Kidney (tissue), 14 donors: Measurements from ENCODE around the gene MEIOB. TPM values are rescaled to one million over a fixed set of nuclear protein-coding genes. Genes with fewer than 3 reads are reported as not detected.

Experiments
- DNase-seq, 5 donors: peaks; one replicate each; pipeline ENCODE4 v3.0.0-alpha.2; 2013 to 2020
- FAIRE-seq: peaks from 2 replicates; lab custom pipeline; 2012; peaks lifted over from hg19 to GRCh38; lab: Jason Lieb, UNC
- H3K27ac ChIP-seq, 2 donors: one replicate each; pipeline ENCODE4 v1.7.0; 2013; ENCODE audit warnings: low read depth in 2 of 2, low read length in 2 of 2, inconsistent platforms in 1 of 2
- H3K27me3 ChIP-seq: one replicate; pipeline ENCODE4 v1.7.1; 2013; ENCODE audit warnings: low read length, inconsistent platforms; ENCODE audit not compliant: control insufficient read depth, insufficient read depth
- H3K36me3 ChIP-seq, 3 donors: one replicate each; pipeline versions ENCODE4 v1.7.0 to v1.7.1; 2013; ENCODE audit warnings: low read length in 3 of 3, control low read depth in 1 of 3, inconsistent platforms in 1 of 3; ENCODE audit not compliant: insufficient read depth in 3 of 3, control insufficient read depth in 2 of 3
- H3K4me1 ChIP-seq, 3 donors: one replicate each; pipeline versions ENCODE4 v1.7.0 to v1.7.1; 2013; ENCODE audit warnings: low read length in 3 of 3, inconsistent platforms in 1 of 3, low read depth in 1 of 3; ENCODE audit not compliant: control insufficient read depth in 2 of 3, insufficient read depth in 2 of 3
- H3K4me3 ChIP-seq, 3 donors: one replicate each; pipeline versions ENCODE4 v1.7.0 to v1.8.1; 2013; ENCODE audit warnings: low read length in 3 of 3, control low read depth in 1 of 3, inconsistent platforms in 1 of 3
- H3K9ac ChIP-seq, 3 donors: one replicate each; pipeline versions ENCODE4 v1.7.0 to v1.7.1; 2013; ENCODE audit warnings: low read length in 3 of 3, control low read depth in 1 of 3, inconsistent platforms in 1 of 3
- H3K9me3 ChIP-seq, 3 donors: one replicate each; pipeline versions ENCODE4 v1.7.0 to v1.7.1; 2013; ENCODE audit warnings: low read length in 3 of 3, control low read depth in 1 of 3, inconsistent platforms in 1 of 3; ENCODE audit not compliant: control insufficient read depth in 2 of 3, insufficient read depth in 1 of 3
- CTCF ChIP-seq: IDR thresholded peaks from 3 replicates; pipeline ENCODE4 v1.5.1; 2012; ENCODE audit warnings: mild to moderate bottlenecking, moderate library complexity, borderline replicate concordance; ENCODE audit not compliant: insufficient read depth; ENCODE audit errors: extremely low read depth
- intact Hi-C: fragments of 100-400 bp; cut with DNase I; formaldehyde crosslinking; loops from one replicate; pipeline ENCODE4 v1.11.1; 2022
- polyA plus RNA-seq: library from polyadenylated mRNA; stranded (reverse); fragments of 350-450 nt; fragmentation: Illumina TruSeq; extraction: RNeasy Lipid Tissue Mini Kit (QIAGEN cat#74804); gene quantifications from one replicate; pipeline ENCODE4 v1.2.3, GENCODE V29; 2014; ENCODE audit warnings: low read depth, low replicate concordance; ENCODE audit not compliant: insufficient read depth
- total RNA-seq: library from RNA; stranded (reverse); fragmentation: NEBNext Ultra II Directional; extraction: Animal tissue kit (Norgen Biotek cat#: 25700); gene quantifications from one replicate; pipeline ENCODE4 v1.2.1, GENCODE V29; 2021
- donor health status: control.
- donor health status: control.
- donor health status: control.
- donor health status: control.
- donor health status: control.
- donor health status: DM: yes; HTN: yes; CAD: no.
- donor health status: Normal renal cell carcinoma (clear cell type).

The MEIOB gene
- total and polyA plus RNA-seq, 2 donors from 2014 or later = 0.16 to 1.4 TPM

GRCh38 chr16:1831186-1832075, 40.5 kb downstream of the MEIOB start:
- FAIRE-seq (no peak), DNase-seq (peak in 1 of 5 donors; percentile 14)
- Histone ChIP-seq H3K9ac (no peak overlapping the region), H3K36me3 (peaks cover 0 to 2% (median 0%) of the 10 kb centered on the region in 3 donors), H3K9me3 (no peaks in the 10 kb centered on the region), H3K4me1 (peaks cover 0 to 14% (median 3%) of the 10 kb centered on the region in 3 donors), H3K27me3 (no peaks in the 10 kb centered on the region), H3K4me3 (peak overlapping the region in 2 of 3 donors; percentile 17 to 29), H3K27ac (peak overlapping the region; percentile 8 to 37)
- intact Hi-C loops = no loop called here
- no peak for TF ChIP-seq CTCF

- intact Hi-C loops = no loop called here
- FAIRE-seq = no peak
- H3K27me3 ChIP-seq = no peaks in the 10 kb centered on the region
- H3K36me3 ChIP-seq = peaks cover 0 to 2% (median 0%) of the 10 kb centered on the region in 3 donors
- no peaks in the 10 kb centered on the region for H3K9me3 ChIP-seq
- H3K27ac ChIP-seq = peak overlapping the region in 1 of 2 donors; percentile 65
- peak overlapping the region in 1 of 3 donors; percentile 100 for H3K4me3 ChIP-seq
- no peak for TF ChIP-seq CTCF
- DNase-seq = peak in 2 of 5 donors; percentile 19 to 24
- H3K9ac ChIP-seq = no peak overlapping the region
- H3K4me1 ChIP-seq = peaks cover 0 to 21% (median 3%) of the 10 kb centered on the region in 3 donors
These were observed 41.8 kb downstream of the MEIOB start for GRCh38 chr16:1830213-1830612.

GRCh38 chr16:1828645-1829410, 43.1 kb downstream of the MEIOB start:
- Histone ChIP-seq H3K9me3 (no peaks in the 10 kb centered on the region), H3K9ac (peak overlapping the region in 2 of 3 donors; percentile 27 to 46), H3K36me3 (peaks cover 0 to 2% (median 0%) of the 10 kb centered on the region in 3 donors), H3K27me3 (no peaks in the 10 kb centered on the region), H3K27ac (peak overlapping the region; percentile 51 to 66), H3K4me1 (peaks cover 0 to 23% (median 3%) of the 10 kb centered on the region in 3 donors), H3K4me3 (peak overlapping the region; percentile 36 to 100 (median 75))
- peak in 2 of 5 donors; percentile 29 to 50 for DNase-seq
- no peak for TF ChIP-seq CTCF
- intact Hi-C loops = no loop called here
- FAIRE-seq = no peak
